ENCODE data around the gene TAX1BP3. TPM values are rescaled to one million over a fixed set of nuclear protein-coding genes. Genes with fewer than 3 reads are reported as not detected.

The TAX1BP3 gene
- total RNA-seq, 1 donor from 2014 or later = 81.3 TPM

DNA sequence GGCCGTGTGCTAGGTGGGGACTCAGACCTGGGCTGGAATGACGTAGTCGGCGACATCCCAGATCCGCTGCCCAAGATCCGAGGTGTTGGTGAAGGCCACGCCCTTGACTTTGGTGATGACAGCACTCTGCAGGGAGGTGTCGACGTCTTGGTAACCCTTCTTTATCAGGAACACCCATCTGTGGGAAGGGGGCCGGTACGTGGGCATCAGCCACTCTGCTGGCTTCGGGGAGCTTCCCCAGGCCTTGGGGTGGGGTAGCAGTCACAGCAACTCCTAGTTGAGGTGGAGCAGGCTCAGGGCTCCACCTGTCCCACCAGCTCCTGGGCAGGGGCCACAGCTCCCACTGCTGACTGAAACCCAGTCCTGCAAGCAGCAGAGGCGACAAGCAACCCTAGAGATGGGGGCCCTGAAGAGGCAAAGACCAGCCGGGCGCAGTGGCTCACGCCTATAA is 23.3 kb upstream of the TAX1BP3 start:
- Mint-ChIP-seq H3K36me3 (ENCODE audit: insufficient read depth) (no peaks in the 10 kb centered on the region), H3K27ac (no peak overlapping the region), H3K4me1 (ENCODE audit: low read depth) (peaks cover 1% of the 10 kb centered on the region), H3K27me3 (peaks cover 32% of the 10 kb centered on the region), H3K4me3 (ENCODE audit: low read depth) (no peak overlapping the region), H3K9me3 (ENCODE audit: low read depth) (no peaks in the 10 kb centered on the region)
- no peak for DNase-seq (ENCODE audit: low spot score, unreplicated experiment)
- TF ChIP-seq, protein P1, sequence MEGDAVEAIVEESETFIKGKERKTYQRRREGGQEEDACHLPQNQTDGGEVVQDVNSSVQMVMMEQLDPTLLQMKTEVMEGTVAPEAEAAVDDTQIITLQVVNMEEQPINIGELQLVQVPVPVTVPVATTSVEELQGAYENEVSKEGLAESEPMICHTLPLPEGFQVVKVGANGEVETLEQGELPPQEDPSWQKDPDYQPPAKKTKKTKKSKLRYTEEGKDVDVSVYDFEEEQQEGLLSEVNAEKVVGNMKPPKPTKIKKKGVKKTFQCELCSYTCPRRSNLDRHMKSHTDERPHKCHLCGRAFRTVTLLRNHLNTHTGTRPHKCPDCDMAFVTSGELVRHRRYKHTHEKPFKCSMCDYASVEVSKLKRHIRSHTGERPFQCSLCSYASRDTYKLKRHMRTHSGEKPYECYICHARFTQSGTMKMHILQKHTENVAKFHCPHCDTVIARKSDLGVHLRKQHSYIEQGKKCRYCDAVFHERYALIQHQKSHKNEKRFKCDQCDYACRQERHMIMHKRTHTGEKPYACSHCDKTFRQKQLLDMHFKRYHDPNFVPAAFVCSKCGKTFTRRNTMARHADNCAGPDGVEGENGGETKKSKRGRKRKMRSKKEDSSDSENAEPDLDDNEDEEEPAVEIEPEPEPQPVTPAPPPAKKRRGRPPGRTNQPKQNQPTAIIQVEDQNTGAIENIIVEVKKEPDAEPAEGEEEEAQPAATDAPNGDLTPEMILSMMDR (IDR thresholded peaks at IDR 0.05; ENCODE audit: unreplicated experiment) = no peak

DNA sequence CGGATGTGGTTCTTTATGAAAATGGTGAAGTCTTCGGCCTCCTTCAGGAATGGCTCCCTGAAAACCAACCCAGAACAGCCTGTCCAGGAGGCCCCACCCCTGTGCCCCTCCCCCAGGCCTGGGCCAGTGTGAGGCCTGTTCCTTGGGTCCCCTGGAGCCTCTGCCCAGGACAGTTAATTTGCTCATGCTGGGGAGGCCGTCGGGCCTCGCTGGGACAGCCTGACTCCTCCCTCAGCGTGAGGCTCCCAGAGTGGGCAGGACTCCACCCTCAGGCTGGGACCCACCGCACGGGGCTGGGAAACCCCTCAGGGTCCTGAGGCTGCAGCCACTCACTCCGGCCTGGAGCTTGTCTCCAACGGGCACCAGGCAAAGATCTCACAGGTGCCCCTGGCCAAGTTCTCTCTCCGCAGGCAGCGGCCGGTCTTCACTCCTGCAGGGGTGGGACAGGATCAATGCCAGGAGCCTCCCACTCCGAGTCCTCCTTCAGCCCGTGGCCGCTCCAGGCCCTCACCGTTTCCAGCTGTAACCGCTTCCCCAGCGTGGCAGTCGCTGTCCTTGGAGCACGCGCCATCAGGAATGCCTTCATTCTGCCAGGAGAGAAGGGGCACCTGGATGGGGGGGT is 21.8 kb upstream of the TAX1BP3 start:
- Mint-ChIP-seq H3K9me3 (ENCODE audit: low read depth) (no peaks in the 10 kb centered on the region), H3K27ac (no peak overlapping the region), H3K4me3 (ENCODE audit: low read depth) (no peak overlapping the region), H3K4me1 (ENCODE audit: low read depth) (no peaks in the 10 kb centered on the region), H3K36me3 (ENCODE audit: insufficient read depth) (no peaks in the 10 kb centered on the region), H3K27me3 (peaks cover 21% of the 10 kb centered on the region)
- TF ChIP-seq, protein P1 (IDR thresholded peaks at IDR 0.05; ENCODE audit: unreplicated experiment) = no peak
- DNase-seq (ENCODE audit: low spot score, unreplicated experiment) = no peak

DNA sequence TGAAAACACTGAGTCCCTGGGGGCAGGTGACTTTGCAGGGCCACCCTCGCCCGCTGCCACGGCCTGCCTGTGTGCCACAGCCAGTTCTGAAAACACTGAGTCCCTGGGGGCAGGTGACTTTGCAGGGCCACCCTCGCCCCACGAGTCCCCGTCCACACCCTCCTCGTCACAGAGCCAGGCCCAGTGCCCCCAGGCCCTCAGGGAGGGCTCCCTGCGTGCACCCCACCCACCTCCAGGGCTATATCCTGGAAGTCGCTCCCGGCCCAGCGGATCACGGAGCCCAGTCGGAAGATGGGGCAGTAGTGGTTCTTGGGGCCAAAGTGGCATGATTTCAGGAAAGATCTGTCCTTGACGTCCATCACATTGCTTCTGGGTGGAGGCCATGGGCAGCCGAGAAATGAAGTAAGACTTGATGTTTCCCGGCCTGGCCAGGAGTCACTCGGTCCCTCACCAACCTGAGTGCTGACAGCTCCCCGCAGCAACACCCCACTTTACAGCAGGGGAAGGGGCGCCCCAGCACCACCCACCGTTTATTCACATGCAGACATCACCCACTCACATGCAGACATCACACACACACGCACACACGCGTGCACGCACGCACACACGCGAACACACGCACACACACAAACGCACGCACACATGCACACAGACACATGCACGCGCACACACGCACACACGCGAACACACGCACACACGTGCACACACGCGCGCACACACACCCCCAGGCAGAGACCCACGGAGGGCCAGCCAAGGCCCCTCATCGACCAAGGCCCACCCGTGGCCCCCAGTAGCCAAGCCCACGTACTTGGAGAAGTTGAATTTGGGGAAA is 21.1 kb upstream of the TAX1BP3 start:
- Mint-ChIP-seq H3K36me3 (ENCODE audit: insufficient read depth) (no peaks in the 10 kb centered on the region), H3K27ac (no peak overlapping the region), H3K4me1 (ENCODE audit: low read depth) (no peaks in the 10 kb centered on the region), H3K4me3 (ENCODE audit: low read depth) (no peak overlapping the region), H3K9me3 (ENCODE audit: low read depth) (no peaks in the 10 kb centered on the region), H3K27me3 (peaks cover 16% of the 10 kb centered on the region)
- TF ChIP-seq, protein P1 (IDR thresholded peaks at IDR 0.05; ENCODE audit: unreplicated experiment) = no peak
- DNase-seq (ENCODE audit: low spot score, unreplicated experiment) = no peak

DNA sequence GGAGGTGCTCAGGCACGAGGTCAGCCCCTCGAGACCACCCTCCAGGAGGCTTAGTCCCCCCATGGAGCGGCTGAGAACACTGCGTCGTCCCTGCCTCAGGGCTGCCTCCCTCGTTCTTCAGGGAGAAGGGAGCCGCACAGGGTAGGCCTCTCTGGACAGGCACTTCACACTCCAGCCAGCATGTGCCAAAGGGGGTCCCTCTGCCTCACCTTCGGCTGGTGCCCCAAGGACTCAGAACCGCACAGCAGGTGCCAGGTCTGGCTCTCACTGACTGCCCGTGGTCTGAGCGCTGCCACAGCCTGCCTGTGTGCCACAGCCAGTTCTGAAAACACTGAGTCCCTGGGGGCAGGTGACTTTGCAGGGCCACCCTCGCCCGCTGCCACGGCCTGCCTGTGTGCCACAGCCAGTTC is 20.5 kb upstream of the TAX1BP3 start:
- H3K4me3 Mint-ChIP-seq (ENCODE audit: low read depth) = no peak overlapping the region
- DNase-seq (ENCODE audit: low spot score, unreplicated experiment) = no peak
- H3K9me3 Mint-ChIP-seq (ENCODE audit: low read depth) = no peaks in the 10 kb centered on the region
- peaks cover 10% of the 10 kb centered on the region for H3K27me3 Mint-ChIP-seq
- H3K36me3 Mint-ChIP-seq (ENCODE audit: insufficient read depth) = no peaks in the 10 kb centered on the region
- no peaks in the 10 kb centered on the region for H3K4me1 Mint-ChIP-seq (ENCODE audit: low read depth)
- H3K27ac Mint-ChIP-seq = no peak overlapping the region
- TF ChIP-seq, protein P1 (IDR thresholded peaks at IDR 0.05; ENCODE audit: unreplicated experiment) = no peak

DNA sequence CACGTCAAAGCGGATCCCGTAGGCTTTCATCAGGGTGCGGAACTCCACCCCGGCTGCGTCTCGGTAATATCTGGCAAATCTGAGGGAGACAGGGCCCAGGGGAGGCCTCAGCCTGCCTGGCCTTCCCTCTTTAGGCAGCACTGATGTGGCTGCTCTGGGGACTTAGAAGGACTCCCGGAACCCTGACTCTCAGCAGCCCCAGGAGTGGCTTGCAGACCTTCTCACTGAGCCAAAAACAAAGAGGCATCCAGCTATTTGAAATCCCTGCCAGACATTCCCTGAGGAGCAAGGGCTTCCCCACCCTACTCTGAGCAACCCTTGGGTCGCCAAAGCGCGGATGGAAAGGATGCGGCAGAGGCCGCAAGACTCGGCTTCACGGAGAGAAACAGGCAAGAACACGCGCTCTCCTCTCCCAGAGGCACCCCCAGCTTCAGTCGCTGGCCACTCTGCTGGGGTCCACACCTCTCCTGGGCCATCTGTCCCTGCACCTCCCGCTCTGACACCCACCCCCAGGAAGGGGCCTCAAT is 19.7 kb upstream of the TAX1BP3 start:
- H3K9me3 Mint-ChIP-seq (ENCODE audit: low read depth) = no peaks in the 10 kb centered on the region
- H3K4me3 Mint-ChIP-seq (ENCODE audit: low read depth) = no peak overlapping the region
- no peak for DNase-seq (ENCODE audit: low spot score, unreplicated experiment)
- no peaks in the 10 kb centered on the region for H3K36me3 Mint-ChIP-seq (ENCODE audit: insufficient read depth)
- TF ChIP-seq, protein P1 (IDR thresholded peaks at IDR 0.05; ENCODE audit: unreplicated experiment) = no peak
- peak overlapping the region; percentile 8 for H3K27ac Mint-ChIP-seq
- peaks cover 5% of the 10 kb centered on the region for H3K27me3 Mint-ChIP-seq
- H3K4me1 Mint-ChIP-seq (ENCODE audit: low read depth) = no peaks in the 10 kb centered on the region
